DND-41 (cell line): ENCODE data around the gene TOX2.

Experiments used
- EZH2 ChIP-seq: IDR thresholded peaks from 3 replicates; pipeline ENCODE4 v1.6.1; 2012; ENCODE audit warnings: borderline replicate concordance, low read depth, mild to moderate bottlenecking, moderate library complexity, low read length, inconsistent platforms; ENCODE audit not compliant: severe bottlenecking
- TF ChIP-seq, protein P1 (sequence below): IDR thresholded peaks from 2 replicates; pipeline ENCODE4 v1.5.1; 2012; ENCODE audit warnings: borderline replicate concordance, low read length, moderate library complexity, mild to moderate bottlenecking; ENCODE audit not compliant: poor library complexity, severe bottlenecking; ENCODE audit errors: extremely low read depth

DNA sequence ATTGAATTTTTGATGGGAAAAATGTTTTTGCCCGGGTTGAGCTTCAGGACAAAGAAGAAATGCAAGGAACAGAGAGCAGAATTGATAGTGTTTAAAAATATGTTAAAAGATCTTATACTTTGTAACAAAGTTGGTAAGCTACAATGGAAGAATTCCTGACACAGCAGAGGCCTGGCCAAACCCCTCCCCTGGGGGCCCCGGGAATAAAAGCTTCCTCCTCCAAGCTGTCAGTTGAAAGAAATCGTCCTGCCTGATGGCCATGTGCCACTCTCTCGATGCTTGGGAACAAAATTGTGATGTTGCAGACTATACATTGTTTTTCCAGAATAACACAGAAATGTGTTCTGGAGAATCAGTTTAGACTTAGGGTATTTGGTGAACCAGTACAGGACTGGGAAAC is 14.2 kb upstream of the TOX2 start:
- TF ChIP-seq, protein P1, sequence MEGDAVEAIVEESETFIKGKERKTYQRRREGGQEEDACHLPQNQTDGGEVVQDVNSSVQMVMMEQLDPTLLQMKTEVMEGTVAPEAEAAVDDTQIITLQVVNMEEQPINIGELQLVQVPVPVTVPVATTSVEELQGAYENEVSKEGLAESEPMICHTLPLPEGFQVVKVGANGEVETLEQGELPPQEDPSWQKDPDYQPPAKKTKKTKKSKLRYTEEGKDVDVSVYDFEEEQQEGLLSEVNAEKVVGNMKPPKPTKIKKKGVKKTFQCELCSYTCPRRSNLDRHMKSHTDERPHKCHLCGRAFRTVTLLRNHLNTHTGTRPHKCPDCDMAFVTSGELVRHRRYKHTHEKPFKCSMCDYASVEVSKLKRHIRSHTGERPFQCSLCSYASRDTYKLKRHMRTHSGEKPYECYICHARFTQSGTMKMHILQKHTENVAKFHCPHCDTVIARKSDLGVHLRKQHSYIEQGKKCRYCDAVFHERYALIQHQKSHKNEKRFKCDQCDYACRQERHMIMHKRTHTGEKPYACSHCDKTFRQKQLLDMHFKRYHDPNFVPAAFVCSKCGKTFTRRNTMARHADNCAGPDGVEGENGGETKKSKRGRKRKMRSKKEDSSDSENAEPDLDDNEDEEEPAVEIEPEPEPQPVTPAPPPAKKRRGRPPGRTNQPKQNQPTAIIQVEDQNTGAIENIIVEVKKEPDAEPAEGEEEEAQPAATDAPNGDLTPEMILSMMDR = no peak
- no peak for TF ChIP-seq EZH2
